HuH-7.5 (cell line): ENCODE measurements around the gene RRBP1.
A peak's percentile ranks its signal among the peaks of the same experiment; 100 is the strongest.

Experiments
- DNase-seq: peaks from one replicate; pipeline ENCODE4 v3.0.0; 2011; ENCODE audit warnings: low spot score

The RRBP1 gene

GRCh38 chr20:17680836-17681725, 961 bp downstream of the RRBP1 start:
- DNase-seq, result peak; percentile 95

GRCh38 chr20:17679941-17680835, 1.9 kb downstream of the RRBP1 start:
- DNase-seq, result peak; percentile 78

- DNase-seq, result no peak
Measured at GRCh38 chr20:17678886-17679285, 3.2 kb downstream of the RRBP1 start.

- DNase-seq, result no peak
Measured at GRCh38 chr20:17678295-17678694, 3.7 kb downstream of the RRBP1 start.

GRCh38 chr20:17676942-17677341, 5.1 kb downstream of the RRBP1 start:
- no peak for DNase-seq

GRCh38 chr20:17676378-17676759, 5.7 kb downstream of the RRBP1 start:
- no peak for DNase-seq

GRCh38 chr20:17675519-17676377, 6.3 kb downstream of the RRBP1 start:
- no peak for DNase-seq

GRCh38 chr20:17674722-17675518, 7.1 kb downstream of the RRBP1 start:
- no peak for DNase-seq

- no peak for DNase-seq
Measured at GRCh38 chr20:17673084-17673483, 9.0 kb downstream of the RRBP1 start.

- DNase-seq, result no peak
Measured at GRCh38 chr20:17671565-17671964, 10.5 kb downstream of the RRBP1 start.

- DNase-seq, result no peak
Measured at GRCh38 chr20:17671011-17671410, 11.0 kb downstream of the RRBP1 start.

GRCh38 chr20:17669306-17669931, 12.6 kb downstream of the RRBP1 start:
- no peak for DNase-seq

- DNase-seq, result no peak
Measured at GRCh38 chr20:17668432-17668831, 13.6 kb downstream of the RRBP1 start.

GRCh38 chr20:17667445-17667844, 14.6 kb downstream of the RRBP1 start:
- DNase-seq, result no peak

- no peak for DNase-seq
Measured at GRCh38 chr20:17666481-17666880, 15.6 kb downstream of the RRBP1 start.

- no peak for DNase-seq
Measured at GRCh38 chr20:17665756-17666155, 16.3 kb downstream of the RRBP1 start.

- DNase-seq, result no peak
Measured at GRCh38 chr20:17664025-17664633, 17.9 kb downstream of the RRBP1 start.

- no peak for DNase-seq
Measured at GRCh38 chr20:17663486-17663885, 18.6 kb downstream of the RRBP1 start.

GRCh38 chr20:17663040-17663399, 19.0 kb downstream of the RRBP1 start:
- no peak for DNase-seq

- DNase-seq, result no peak
Measured at GRCh38 chr20:17662333-17663039, 19.6 kb downstream of the RRBP1 start.
